Measurements from ENCODE around the gene RHOD. TPM values are rescaled to one million over a fixed set of nuclear protein-coding genes. Genes with fewer than 3 reads are reported as not detected.

The RHOD gene
- total and polyA plus RNA-seq, 7 donors: 11.2 to 24.2 (median 14.6) TPM

DNA sequence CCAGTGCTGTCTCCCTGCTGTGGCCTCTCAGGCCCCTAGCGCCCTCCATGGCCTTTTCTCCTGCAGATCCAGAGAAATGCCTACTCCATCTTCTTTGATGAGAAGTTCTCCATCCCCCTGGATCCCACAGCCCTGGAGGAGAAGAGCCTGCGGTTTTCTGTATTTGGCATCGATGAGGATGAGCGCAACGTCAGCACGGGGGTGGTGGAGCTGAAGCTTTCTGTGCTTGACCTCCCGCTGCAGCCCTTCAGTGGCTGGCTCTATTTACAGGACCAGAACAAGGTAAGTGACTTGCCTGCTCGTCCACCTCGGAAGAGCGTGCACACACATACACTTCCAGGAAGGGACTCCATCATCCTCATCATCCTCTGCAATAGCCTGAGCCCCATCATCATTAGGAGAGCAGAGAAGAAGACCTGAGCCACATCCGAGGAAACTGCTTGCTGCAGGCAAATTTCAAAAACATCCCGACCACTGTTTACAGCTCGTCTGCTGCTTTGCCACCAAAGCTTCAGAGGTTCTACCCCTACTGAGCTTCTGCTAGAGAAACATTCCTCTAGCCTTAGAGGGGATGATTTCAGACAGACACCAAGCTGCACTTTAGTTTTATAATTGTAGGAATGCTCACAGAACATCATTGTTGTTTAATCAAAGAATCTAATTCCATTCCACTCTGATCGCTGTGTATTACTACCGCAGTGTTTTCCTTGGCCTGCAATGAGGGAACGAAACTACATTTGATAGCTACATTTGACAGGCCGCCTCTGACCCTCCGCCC is 12.9 kb upstream of the RHOD start:
- no peak for DNase-seq
- intact Hi-C loops (cut with DNase I): no loop called here
- Histone ChIP-seq H3K4me1 (no peaks in the 10 kb centered on the region), H3K4me3 (no peak overlapping the region), H3K9me3 (no peaks in the 10 kb centered on the region), H3K27ac (no peak overlapping the region), H3K27me3 (peaks cover 0 to 13% (median 0%) of the 10 kb centered on the region in 3 donors), H3K36me3 (no peaks in the 10 kb centered on the region)
- TF ChIP-seq CTCF (IDR thresholded peaks at IDR 0.05): no peak
- no peak for TF ChIP-seq POLR2A (IDR thresholded peaks at IDR 0.05)
- TF ChIP-seq POLR2AphosphoS5 (IDR thresholded peaks at IDR 0.05): no peak
- no peak for TF ChIP-seq EP300 (IDR thresholded peaks at IDR 0.05)
- 80 to 83% methylated on average over 18 of the region's 18 CpGs for WGBS, 2 donors

DNA sequence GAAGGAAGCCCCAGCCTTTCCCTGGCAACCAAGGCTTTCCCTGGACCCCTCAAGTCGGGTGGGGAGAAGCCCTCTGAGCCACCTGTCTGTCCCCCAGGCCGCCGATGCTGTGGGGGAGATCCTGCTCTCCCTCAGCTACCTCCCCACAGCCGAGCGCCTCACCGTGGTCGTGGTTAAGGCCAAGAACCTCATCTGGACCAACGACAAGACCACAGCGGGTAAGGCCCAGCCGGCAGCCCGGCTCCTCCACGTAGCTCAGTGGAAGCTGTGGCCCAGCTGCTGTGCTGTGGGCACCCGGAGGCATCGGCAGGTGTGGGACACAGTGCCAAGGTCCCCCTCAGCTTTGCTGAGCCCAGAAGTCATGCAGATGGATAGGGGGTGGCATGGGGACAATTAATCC is 12.2 kb upstream of the RHOD start:
- intact Hi-C loops (cut with DNase I): no loop called here
- H3K27ac ChIP-seq: no peak overlapping the region
- H3K9me3 ChIP-seq: no peaks in the 10 kb centered on the region
- no peaks in the 10 kb centered on the region for H3K4me1 ChIP-seq
- WGBS, 2 donors: 58 to 67% methylated on average over 14 of the region's 14 CpGs
- TF ChIP-seq EP300 (IDR thresholded peaks at IDR 0.05) (no peak), CTCF (IDR thresholded peaks at IDR 0.05) (no peak), POLR2AphosphoS5 (IDR thresholded peaks at IDR 0.05) (no peak), POLR2A (IDR thresholded peaks at IDR 0.05) (no peak)
- no peak overlapping the region for H3K4me3 ChIP-seq
- no peaks in the 10 kb centered on the region for H3K36me3 ChIP-seq
- peaks cover 0 to 7% (median 0%) of the 10 kb centered on the region in 3 donors for H3K27me3 ChIP-seq
- DNase-seq: no peak

DNA sequence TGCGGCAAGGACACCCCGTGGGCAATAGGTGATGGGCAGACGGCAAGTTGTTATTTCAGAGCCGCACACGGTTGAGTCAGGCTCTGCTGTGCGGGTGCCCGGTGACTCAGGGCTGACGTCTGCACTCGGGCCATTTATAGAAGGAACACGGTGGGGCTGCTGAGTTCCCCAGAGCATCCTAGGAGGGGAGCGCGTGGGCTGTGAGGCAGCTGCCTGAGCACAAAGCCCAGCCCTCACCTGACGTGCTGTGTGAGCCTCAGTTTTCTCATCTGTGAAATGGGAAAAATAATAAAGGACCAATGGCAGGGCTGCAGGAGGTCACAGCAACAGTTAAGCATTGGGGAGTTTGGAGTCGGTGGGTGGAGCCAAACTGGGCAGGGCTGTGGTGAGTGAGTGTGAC is 11.3 kb upstream of the RHOD start:
- no peak for DNase-seq
- intact Hi-C loops (cut with DNase I): no loop called here

GRCh38 chr11:67048515-67049130 is 8.0 kb upstream of the RHOD start:
- Histone ChIP-seq H3K4me3 (no peak overlapping the region), H3K9me3 (no peaks in the 10 kb centered on the region), H3K4me1 (no peaks in the 10 kb centered on the region), H3K27ac (no peak overlapping the region), H3K36me3 (no peaks in the 10 kb centered on the region), H3K27me3 (peaks cover 0 to 4% (median 0%) of the 10 kb centered on the region in 3 donors)
- no peak for TF ChIP-seq EP300 (IDR thresholded peaks at IDR 0.05)
- TF ChIP-seq POLR2AphosphoS5 (IDR thresholded peaks at IDR 0.05): no peak
- no peak for TF ChIP-seq POLR2A (IDR thresholded peaks at IDR 0.05)
- no peak for TF ChIP-seq CTCF (IDR thresholded peaks at IDR 0.05)
- 94% methylated on average over 22 of the region's 22 CpGs for WGBS, 2 donors
- no peak for DNase-seq
- intact Hi-C loops (cut with DNase I): no loop called here

More for the DNA sequence above, 11.3 kb upstream of the RHOD start:
- H3K4me1 ChIP-seq: no peaks in the 10 kb centered on the region
- H3K4me3 ChIP-seq: no peak overlapping the region
- H3K36me3 ChIP-seq: no peaks in the 10 kb centered on the region
- peaks cover 0 to 4% (median 0%) of the 10 kb centered on the region in 3 donors for H3K27me3 ChIP-seq
- 53 to 73% methylated on average over 14 of the region's 14 CpGs for WGBS, 2 donors
- H3K27ac ChIP-seq: no peak overlapping the region
- no peak for TF ChIP-seq POLR2A (IDR thresholded peaks at IDR 0.05)
- TF ChIP-seq POLR2AphosphoS5 (IDR thresholded peaks at IDR 0.05): no peak
- TF ChIP-seq CTCF (IDR thresholded peaks at IDR 0.05): no peak
- no peak for TF ChIP-seq EP300 (IDR thresholded peaks at IDR 0.05)
- H3K9me3 ChIP-seq: no peaks in the 10 kb centered on the region

Measured in sigmoid colon (tissue), 7 donors.